ENCODE data around the gene FUCA2.

The FUCA2 gene

DNA sequence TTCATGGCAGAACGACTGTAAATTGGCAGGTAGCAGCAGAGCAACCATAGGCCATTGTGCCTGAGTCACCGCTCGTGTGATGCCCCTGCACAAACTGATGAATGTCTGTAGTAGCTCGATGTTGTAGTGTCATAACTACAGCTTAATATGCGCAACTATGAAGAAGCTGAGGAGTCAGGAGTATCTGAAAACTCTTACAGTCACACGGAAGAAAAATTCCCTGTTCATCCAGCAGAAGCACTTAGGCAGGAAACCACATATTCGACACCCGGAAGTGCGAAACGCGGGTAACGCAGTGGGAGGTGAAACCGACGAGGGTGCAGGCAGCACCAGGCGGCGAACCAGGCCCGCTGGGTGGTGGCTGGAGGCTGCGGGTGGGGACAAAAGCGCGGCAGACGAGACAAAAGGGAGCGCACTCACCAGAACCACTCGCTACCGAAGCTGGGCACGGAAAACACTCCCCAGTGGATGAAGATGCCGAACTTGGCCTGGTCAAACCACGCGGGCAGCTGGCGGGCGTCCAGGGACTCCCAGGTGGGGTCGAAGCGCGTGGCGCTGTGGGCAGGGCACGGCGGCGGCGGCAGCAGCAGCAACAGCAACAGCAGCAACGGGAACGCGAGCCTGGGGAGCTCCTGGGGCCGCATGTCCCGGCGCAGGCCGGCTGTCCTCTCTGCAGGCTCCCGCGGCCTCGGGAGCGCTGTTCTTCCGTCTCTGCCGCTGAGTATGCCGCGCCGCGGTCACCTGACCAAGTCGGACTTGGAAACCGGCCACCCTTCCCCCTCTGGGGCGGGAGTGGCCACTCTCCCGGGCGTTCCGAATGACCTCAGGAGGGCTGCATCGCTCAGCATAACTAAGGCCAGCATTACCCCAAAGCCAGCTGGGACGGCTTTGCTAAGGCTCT, at the start of gene FUCA2:
Gene FUCA2 (minus strand): TSS at position 730 of the 901 bp plus-strand sequence. CDS start 86 bp downstream, at position 644.
- DNase-seq (ENCODE audit: low read depth, low spot score) = peak; percentile 23

DNA sequence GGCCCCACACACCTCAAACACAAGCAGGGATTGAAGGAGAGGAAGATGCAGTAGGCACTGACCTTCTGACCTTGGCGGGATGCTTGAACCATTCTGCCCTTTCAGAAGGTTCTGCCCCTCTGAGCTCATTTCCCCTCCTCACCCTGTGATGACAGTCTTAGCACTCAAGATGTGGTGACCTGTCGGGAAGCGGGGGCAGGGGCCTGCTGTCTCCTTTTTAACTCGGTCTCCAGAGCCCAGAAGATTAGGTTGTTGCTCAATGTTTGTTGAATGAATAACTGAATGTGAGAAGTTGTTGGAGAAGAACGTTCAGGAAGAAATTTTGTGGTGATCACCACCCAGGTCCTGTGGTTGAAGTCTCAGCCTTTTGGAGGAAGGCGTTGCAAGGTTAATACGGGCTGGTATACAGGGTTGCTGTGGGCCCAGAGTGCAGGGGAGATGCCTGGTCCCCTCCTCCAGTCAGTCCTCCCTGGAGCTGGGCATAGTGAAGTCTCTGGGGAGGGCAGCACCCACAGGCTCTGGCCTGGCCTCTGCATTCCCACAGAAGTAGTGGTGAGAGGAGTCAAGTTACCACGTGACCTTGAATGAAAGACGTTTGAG, 49.7 kb upstream of the FUCA2 start:
- DNase-seq (ENCODE audit: low read depth, low spot score) = no peak

DNA sequence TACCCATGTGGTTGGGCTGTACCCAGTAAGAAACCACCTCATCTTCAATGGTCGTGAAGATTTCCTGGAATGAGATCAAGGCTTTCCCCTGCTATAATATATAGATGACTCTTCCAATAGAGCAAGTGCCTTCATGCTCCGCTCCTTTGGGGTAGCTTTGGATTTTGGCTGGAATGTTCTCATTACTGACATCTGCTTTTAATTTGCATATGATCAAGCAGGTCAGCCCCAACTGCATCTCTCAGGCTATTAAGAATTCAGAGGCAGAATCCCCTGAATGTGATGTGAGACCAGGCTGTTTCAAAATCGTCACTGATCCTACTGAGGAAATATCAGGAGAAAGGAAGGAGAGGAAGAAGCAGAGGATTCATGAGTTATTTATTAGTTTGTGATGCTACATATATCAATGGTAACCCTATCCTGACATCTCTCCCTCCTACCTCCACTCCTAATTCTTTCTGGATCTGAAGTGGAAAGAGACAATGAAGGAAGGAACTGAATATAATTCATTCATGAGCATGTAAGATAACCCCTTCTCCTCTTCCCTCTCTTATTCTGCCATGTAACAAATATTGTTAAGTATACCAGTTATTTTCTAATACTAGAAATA, 47.6 kb upstream of the FUCA2 start:
- no peak for DNase-seq (ENCODE audit: low read depth, low spot score)

- no peak for DNase-seq (ENCODE audit: low read depth, low spot score)
Observed at GRCh38 chr6:143556529-143556928, 45.0 kb upstream of the FUCA2 start.

DNA sequence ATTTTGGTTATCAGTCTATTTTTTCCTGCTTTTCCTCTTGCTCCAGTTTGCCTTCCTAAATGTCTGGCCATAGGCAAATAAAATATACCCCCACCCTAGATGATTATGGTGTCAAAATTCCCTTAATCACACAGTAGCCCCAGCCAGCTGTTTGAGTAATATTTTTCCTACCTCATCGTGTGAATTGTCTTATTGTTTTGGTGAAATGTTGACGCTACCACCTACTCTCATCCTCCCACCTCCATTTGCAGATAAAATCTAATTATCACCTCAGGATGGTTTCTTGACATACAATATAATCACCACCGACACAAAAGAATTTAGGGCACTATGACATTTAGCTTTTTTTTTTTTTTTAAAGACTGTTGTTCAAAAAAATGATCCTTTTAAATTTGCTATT, 44.1 kb upstream of the FUCA2 start:
- DNase-seq (ENCODE audit: low read depth, low spot score) = no peak

GRCh38 chr6:143555071-143555492, 43.6 kb upstream of the FUCA2 start:
- DNase-seq (ENCODE audit: low read depth, low spot score) = no peak

DNA sequence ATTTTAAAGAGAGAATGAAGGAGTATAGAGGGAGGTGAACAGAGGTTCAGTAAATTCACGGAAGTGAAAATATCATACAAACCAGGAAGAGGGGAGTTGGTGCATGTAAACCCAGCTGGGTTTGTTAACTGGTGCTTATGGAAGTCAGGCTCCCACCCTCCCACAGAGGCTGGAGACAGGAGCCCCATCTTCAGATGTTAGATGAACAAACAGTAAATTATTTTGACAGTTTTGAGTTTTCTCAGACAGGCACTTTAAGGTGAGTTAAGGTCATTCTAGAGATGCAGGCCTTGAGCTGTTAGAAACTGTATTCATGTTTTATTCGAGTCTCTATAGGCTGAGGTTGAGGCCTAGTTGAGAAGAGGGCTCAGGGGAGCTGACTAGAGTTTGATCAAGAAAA, 41.8 kb upstream of the FUCA2 start:
- no peak for DNase-seq (ENCODE audit: low read depth, low spot score)

DNA sequence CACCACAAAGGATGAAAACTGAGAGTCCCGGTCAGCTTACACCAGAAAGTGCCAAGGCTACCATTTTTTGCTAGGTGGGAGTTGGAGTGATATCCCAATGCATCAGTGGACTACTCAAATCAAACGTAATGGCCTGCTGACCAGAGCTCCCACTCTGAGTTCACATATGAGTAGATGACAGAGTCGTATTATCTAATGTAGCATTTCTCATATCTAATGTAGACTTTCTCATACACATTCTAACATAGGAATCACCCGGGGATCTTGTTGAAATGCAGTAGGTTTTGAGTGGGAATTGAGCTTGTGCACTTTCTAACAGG, 38.4 kb upstream of the FUCA2 start:
- DNase-seq (ENCODE audit: low read depth, low spot score) = no peak

DNA sequence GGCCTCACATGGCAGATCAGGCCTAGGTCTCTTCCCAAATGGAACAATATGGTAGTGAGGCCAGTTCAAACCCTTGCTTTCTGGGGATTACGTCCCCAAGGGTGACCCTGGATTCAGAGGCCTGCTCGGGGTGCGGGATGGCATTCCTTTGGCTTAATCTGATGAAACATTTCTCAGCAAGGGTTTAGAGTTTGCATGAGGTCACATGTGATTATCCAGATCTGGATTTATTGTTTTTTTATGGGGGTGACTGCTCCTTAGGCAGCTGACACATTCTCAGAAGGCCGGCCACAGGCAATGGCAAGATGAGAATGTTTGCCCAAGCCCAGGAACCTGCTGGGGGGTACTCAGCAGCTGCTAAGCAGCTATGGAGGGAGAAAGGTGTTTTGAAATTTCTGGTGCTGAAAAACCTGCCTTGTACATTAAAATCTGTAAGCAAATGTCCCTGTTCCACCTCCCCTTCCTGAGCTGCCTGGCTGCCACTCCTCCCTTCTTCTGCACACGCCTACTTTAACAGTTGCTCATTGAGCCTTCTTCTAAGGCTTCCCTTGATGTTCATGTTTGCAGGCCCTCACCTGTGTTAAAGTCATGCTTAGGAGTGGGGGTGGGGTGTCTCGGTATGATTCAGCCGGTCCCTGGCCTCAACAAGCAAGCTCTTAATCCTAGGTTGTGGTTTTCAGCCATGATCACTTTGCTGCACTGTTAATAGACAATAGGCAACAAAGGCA, 37.9 kb upstream of the FUCA2 start:
- no peak for DNase-seq (ENCODE audit: low read depth, low spot score)

DNA sequence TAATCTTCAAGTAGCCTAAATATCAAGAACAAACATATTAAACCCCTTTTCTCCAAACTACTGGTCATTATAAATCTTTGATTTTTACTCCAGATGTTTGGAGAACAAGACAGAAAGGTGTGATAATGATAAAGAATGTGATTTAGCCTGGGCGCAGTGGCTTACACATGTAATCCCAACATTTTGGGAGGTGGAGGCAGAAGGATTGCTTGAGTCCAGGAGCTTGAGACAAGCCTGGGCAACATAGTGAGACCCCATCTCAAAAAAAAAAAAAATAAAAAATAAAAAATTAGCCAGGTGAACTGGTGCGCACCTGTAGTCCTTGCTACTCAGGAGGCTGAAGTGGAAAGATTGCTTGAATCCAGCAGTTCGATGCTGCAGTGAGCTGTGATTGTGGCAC, 35.1 kb upstream of the FUCA2 start:
- no peak for DNase-seq (ENCODE audit: low read depth, low spot score)

DNA sequence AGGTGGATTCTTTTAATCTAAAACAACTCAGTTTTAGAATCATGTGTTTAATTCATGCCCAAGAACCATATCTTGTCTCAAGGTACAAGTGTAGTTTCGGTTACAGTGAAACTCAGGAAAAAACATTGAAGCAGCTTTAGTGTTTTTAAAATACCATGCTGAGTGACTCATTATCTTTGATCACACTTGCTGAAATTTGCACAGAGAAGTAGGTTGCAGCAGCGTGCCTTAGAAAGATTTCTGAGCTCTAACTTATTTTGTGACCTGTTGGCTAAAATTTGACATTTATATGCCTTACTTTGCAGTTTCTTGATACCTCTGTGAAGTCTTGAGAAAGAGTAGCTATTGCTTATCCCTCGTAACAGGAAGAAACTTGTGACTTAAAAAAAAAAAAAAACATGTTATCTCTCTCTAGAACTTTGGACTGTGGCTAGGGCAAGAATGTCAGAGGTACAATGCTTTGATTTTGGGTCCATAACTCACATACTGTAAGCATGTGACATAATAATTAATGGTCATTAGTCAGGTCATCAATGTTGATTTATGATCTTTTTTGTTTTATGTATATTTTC, 34.5 kb upstream of the FUCA2 start:
- DNase-seq (ENCODE audit: low read depth, low spot score) = no peak

GRCh38 chr6:143545165-143545564, 33.6 kb upstream of the FUCA2 start:
- no peak for DNase-seq (ENCODE audit: low read depth, low spot score)

DNA sequence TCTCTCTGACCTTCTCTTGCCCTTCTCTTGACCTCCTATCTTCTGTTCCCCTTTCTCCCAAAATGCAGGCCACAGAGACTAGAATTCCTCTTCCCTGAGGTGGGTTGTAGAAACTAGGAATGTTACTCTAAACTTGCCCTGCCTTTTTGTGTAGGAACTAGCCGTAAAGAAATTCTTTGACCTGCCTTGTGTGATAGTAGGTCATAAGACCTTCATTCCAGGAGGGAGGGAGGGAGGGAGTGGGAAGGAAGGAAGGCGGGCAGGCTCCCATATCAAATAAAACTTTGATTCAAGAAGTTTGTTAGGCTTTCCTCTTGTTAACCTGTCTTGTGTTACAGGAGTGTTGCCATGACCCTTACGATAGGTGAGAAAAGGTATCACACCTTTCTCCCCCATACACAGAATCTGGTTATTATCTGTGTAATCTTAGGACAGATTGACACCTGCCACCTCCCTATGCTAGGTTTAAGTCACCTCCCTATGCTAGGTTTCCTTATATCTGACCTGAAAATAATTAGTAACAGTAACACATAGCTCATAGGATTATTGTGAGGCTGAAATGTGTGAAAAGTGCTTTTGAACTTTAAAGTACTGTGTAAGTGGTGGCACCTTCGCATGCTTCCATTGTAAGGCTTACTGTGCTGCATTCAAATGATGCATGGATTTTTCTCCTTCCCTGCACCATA, 32.6 kb upstream of the FUCA2 start:
- DNase-seq (ENCODE audit: low read depth, low spot score) = no peak

- no peak for DNase-seq (ENCODE audit: low read depth, low spot score)
Observed at GRCh38 chr6:143543435-143543834, 31.9 kb upstream of the FUCA2 start.

DNA sequence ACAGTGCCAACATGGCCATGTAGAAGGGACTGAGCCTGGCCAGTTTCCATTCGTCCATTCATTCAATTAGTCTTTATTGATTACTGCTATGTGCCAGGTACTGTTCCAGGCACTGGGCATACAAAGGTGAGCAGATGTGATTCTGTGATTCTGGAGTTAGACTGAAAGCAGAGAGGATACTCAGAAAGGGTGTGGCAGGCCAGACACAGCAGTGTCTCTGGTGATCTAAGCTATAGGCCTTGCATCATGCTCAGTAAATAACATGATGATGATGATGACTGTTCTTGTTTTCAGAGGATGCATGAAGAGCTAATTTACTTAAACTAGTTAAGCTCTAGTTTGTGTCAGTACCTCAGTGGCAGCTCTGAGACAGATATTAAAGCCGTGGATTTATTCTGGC, 31.4 kb upstream of the FUCA2 start:
- DNase-seq (ENCODE audit: low read depth, low spot score) = no peak

DNA sequence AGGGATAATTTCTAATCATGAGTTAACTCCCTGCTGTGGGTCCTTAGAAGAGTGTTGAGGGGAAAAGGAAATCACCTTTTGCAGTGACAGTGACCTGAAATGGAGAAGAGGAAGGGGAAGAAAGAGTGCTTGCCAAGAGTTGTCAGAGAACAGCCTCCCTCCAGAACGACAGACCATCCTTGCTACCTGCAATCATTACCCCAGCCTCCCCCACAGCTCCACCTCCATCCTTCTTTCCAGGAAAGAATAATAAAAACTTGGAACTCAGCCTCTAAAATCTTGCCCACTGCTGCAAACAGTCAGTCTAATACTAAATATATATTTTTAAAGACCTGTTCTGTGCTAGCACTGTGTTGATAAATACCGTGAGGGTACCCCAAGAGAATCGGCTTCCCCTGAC, 28.7 kb upstream of the FUCA2 start:
- DNase-seq (ENCODE audit: low read depth, low spot score) = no peak

- DNase-seq (ENCODE audit: low read depth, low spot score) = no peak
Observed at GRCh38 chr6:143539734-143540133, 28.2 kb upstream of the FUCA2 start.

GRCh38 chr6:143539106-143539505, 27.6 kb upstream of the FUCA2 start:
- no peak for DNase-seq (ENCODE audit: low read depth, low spot score)

DNA sequence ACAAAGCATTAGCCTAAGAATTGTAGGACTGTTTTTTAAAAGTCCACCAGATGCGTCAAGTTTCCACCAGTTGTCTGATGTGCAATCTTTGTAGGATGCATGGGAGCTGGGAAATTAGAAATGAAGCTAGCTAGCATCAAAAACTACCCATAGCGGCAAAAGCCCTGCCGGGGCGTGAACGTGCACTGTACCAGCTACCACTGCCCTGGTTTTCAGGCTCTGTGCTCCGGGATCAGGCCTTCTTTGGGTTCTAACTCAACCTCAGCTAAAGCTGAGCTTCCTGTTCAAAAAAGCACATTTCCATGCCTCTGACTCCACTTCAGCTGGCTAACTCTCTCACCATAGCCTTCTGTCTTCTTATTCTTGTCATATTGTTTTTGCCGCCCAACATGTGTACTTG, 26.9 kb upstream of the FUCA2 start:
- no peak for DNase-seq (ENCODE audit: low read depth, low spot score)

GRCh38 chr6:143536866-143537691, 25.6 kb upstream of the FUCA2 start:
- DNase-seq (ENCODE audit: low read depth, low spot score) = no peak

Measured in activated naive CD8-positive, alpha-beta T cell treated with anti-CD3 and anti-CD28 coated beads, Interleukin-2, amount 50 U/mL, for 16 hours (primary cell).